Natural killer cell treated with Interleukin-12 subunit alpha and Interleukin-12 subunit beta and Interleukin-15 and Interleukin-18, amount 100 ng/mL, for 72 hours (primary cell): Measurements from ENCODE around the gene GSTA4. TPM values are rescaled to one million over a fixed set of nuclear protein-coding genes. Genes with fewer than 3 reads are reported as not detected.
"Not testable (repeated sequence)": the region's sequence is repeated elsewhere in the genome, so short reads cannot be mapped to it uniquely, and the experiment has no call there.

Source experiments
- ATAC-seq, 2 donors: fragments of 150-1000 bp; cut with Tn5 transposase in 1 of 2; sonication (Bioruptor Pico), chemical (Tn5 transposase) in 1 of 2; 2 replicates each; pipeline ENCODE4 v1.10.0; 2021
- DNase-seq: peaks from one replicate; pipeline ENCODE4 v3.0.0; 2022; ENCODE audit warnings: low spot score
- H3K27ac Mint-ChIP-seq, 2 donors: 1 replicate in 1 of 2; 2 replicates in 1 of 2; pipeline ENCODE4 v1.8.0; 2022; ENCODE audit warnings: mixed read lengths in 2 of 2, mild to moderate bottlenecking in 1 of 2, moderate library complexity in 1 of 2
- H3K27me3 Mint-ChIP-seq, 2 donors: 1 replicate in 1 of 2; 2 replicates in 1 of 2; pipeline ENCODE4 v1.8.0; 2022; ENCODE audit warnings: mixed read lengths in 2 of 2
- H3K36me3 Mint-ChIP-seq: one replicate; pipeline ENCODE4 v1.8.0; 2022; ENCODE audit warnings: mixed read lengths
- H3K4me1 Mint-ChIP-seq, 2 donors: 1 replicate in 1 of 2; 2 replicates in 1 of 2; pipeline ENCODE4 v1.8.0; 2022; ENCODE audit warnings: low read depth in 2 of 2, mixed read lengths in 2 of 2, mild to moderate bottlenecking in 1 of 2
- H3K4me3 Mint-ChIP-seq: one replicate; pipeline ENCODE4 v1.8.0; 2022; ENCODE audit warnings: mixed read lengths
- H3K9me3 Mint-ChIP-seq: 2 replicates; pipeline ENCODE4 v1.8.0; 2022; ENCODE audit warnings: mixed read lengths
- total RNA-seq, 2 donors: library from RNA; stranded (reverse); gene quantifications; one replicate each; pipeline ENCODE4 v1.2.3, GENCODE V29; 2022

Gene GSTA4
- total RNA-seq, 2 donors from 2014 or later, result 0.89 to 1.5 TPM

DNA sequence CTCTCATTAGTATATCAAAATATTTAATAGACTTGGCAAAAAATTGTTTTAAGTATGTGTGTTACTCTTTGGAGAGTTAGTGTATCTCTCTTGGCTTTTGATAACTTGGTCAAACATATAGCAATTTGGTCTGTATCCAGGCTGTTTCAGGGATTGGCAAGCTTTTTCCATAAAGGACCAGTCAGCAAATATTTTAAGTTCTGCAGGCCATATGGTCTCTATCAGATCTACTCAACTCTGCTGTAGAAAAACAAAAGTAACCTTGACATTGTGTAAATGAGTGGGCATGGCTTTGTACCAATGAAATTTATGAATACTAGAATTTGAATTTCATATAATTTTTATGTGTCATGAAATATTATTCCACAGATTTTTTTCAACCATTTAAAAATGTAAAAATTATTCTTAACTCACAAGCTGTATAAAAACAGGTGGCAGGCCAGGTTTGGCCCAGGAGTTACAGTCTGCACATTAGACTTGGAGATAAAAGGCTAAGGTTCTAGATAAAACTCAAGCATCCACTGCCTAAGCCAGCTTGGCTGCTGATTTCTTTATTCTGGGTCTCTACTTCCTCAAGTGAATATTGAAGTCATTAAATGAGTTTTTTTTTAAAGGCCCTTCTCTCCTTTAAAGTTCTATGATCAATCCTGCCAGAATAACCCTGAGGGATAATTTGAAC, 13.7 kb downstream of the GSTA4 start:
- DNase-seq (no peak), ATAC-seq (no peak)
- Mint-ChIP-seq H3K4me1 (peaks cover 30% of the 10 kb centered on the region in 2 donors), H3K36me3 (peaks cover 4% of the 10 kb centered on the region), H3K27me3 (peaks cover 6 to 9% of the 10 kb centered on the region in 2 donors), H3K4me3 (no peak overlapping the region), H3K27ac (no peak overlapping the region), H3K9me3 (no peaks in the 10 kb centered on the region)

GRCh38 chr6:52976591-52977035, 18.5 kb downstream of the GSTA4 start:
- H3K27me3 Mint-ChIP-seq, result peaks cover 4 to 7% of the 10 kb centered on the region in 2 donors
- ATAC-seq, result peak in 1 of 2 donors; percentile 17
- H3K36me3 Mint-ChIP-seq, result no peaks in the 10 kb centered on the region
- peaks cover 4 to 5% of the 10 kb centered on the region in 2 donors for H3K4me1 Mint-ChIP-seq
- H3K4me3 Mint-ChIP-seq, result no peak overlapping the region
- H3K27ac Mint-ChIP-seq, result no peak overlapping the region
- no peak for DNase-seq
- no peaks in the 10 kb centered on the region for H3K9me3 Mint-ChIP-seq

DNA sequence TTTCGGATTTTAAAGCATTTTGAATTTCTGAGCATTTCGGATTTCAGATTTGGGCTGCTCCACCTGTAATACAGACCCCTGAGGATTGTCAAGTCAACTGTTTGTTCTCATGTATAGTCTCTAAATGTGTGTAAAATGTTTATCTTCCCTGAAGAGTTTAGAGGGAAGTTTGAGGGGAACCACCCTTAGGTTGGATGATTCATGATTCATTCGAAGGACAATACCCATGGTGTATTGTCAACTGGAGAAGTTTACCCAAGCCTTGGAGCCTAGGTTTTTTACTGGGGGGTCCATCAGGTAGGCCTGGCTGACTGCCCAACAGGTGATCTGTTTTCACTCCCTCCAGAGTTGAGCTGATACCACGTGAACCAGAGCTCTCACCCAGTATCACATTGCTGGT, 18.9 kb downstream of the GSTA4 start:
- peaks cover 4 to 5% of the 10 kb centered on the region in 2 donors for H3K4me1 Mint-ChIP-seq
- H3K27ac Mint-ChIP-seq, result no peak overlapping the region
- no peak overlapping the region for H3K4me3 Mint-ChIP-seq
- H3K27me3 Mint-ChIP-seq, result peaks cover 4 to 7% of the 10 kb centered on the region in 2 donors
- ATAC-seq (peak in 1 of 2 donors; percentile 24), DNase-seq (no peak)
- no peaks in the 10 kb centered on the region for H3K9me3 Mint-ChIP-seq
- no peaks in the 10 kb centered on the region for H3K36me3 Mint-ChIP-seq

GRCh38 chr6:52975580-52975979, 19.5 kb downstream of the GSTA4 start:
- Mint-ChIP-seq H3K4me3 (no peak overlapping the region), H3K27ac (no peak overlapping the region), H3K27me3 (peaks cover 4 to 7% of the 10 kb centered on the region in 2 donors), H3K4me1 (peaks cover 4 to 5% of the 10 kb centered on the region in 2 donors), H3K9me3 (no peaks in the 10 kb centered on the region), H3K36me3 (no peaks in the 10 kb centered on the region)
- DNase-seq (no peak), ATAC-seq (no peak)

GRCh38 chr6:52972989-52973388, 22.1 kb downstream of the GSTA4 start:
- Mint-ChIP-seq H3K27ac (no peak overlapping the region), H3K4me3 (no peak overlapping the region), H3K27me3 (peaks cover 4 to 7% of the 10 kb centered on the region in 2 donors), H3K36me3 (no peaks in the 10 kb centered on the region), H3K9me3 (no peaks in the 10 kb centered on the region), H3K4me1 (peaks cover 5 to 6% of the 10 kb centered on the region in 2 donors)
- ATAC-seq (no peak), DNase-seq (no peak)

- H3K36me3 Mint-ChIP-seq, result no peaks in the 10 kb centered on the region
- H3K27ac Mint-ChIP-seq, result no peak overlapping the region
- ATAC-seq (no peak), DNase-seq (no peak)
- no peaks in the 10 kb centered on the region for H3K9me3 Mint-ChIP-seq
- H3K4me3 Mint-ChIP-seq, result no peak overlapping the region
- peaks cover 3 to 6% of the 10 kb centered on the region in 2 donors for H3K27me3 Mint-ChIP-seq
- H3K4me1 Mint-ChIP-seq, result peaks cover 0 to 2% of the 10 kb centered on the region in 2 donors
Observed at GRCh38 chr6:52969359-52969758, 25.7 kb downstream of the GSTA4 start.

DNA sequence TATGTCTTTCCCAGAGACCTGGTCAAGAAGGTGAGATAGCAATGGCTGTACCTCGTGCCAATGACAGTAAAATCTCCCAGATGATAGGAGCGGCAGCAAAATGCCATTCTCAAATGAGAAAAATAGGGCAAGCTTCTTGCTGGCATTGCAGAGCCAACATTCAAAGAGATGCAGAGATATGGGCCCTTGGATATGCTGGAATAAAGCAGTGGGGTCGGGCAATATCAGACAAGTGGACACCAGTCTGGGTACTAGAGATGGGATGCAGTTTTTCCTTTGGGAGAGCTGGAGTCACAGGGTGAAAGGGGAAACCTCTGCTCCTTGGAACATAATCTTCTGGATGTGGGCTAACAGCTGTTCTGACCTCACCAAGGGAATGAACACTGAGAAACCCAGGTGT, 29.0 kb downstream of the GSTA4 start:
- Mint-ChIP-seq H3K27ac (no peak overlapping the region), H3K4me3 (no peak overlapping the region), H3K9me3 (no peaks in the 10 kb centered on the region)

GRCh38 chr6:52965380-52965779, 29.7 kb downstream of the GSTA4 start:
- no peak overlapping the region for H3K27ac Mint-ChIP-seq
- no peak for DNase-seq
- peaks cover 0 to 2% of the 10 kb centered on the region in 2 donors for H3K4me1 Mint-ChIP-seq
- H3K4me3 Mint-ChIP-seq, result no peak overlapping the region
- H3K36me3 Mint-ChIP-seq, result no peaks in the 10 kb centered on the region
- H3K27me3 Mint-ChIP-seq, result peaks cover 2 to 6% of the 10 kb centered on the region in 2 donors
- H3K9me3 Mint-ChIP-seq, result no peaks in the 10 kb centered on the region
- ATAC-seq, result no peak

More for the DNA sequence above, 29.0 kb downstream of the GSTA4 start:
- H3K27me3 Mint-ChIP-seq, result peaks cover 2 to 6% of the 10 kb centered on the region in 2 donors
- no peaks in the 10 kb centered on the region for H3K36me3 Mint-ChIP-seq
- ATAC-seq (no peak), DNase-seq (no peak)
- H3K4me1 Mint-ChIP-seq, result peaks cover 0 to 2% of the 10 kb centered on the region in 2 donors

- H3K4me1 Mint-ChIP-seq, result peaks cover 0 to 1% of the 10 kb centered on the region in 2 donors
- no peaks in the 10 kb centered on the region for H3K9me3 Mint-ChIP-seq
- ATAC-seq (no peak), DNase-seq (no peak)
- H3K27ac Mint-ChIP-seq, result no peak overlapping the region
- H3K36me3 Mint-ChIP-seq, result no peaks in the 10 kb centered on the region
- H3K4me3 Mint-ChIP-seq, result no peak overlapping the region
- peaks cover 2 to 6% of the 10 kb centered on the region in 2 donors for H3K27me3 Mint-ChIP-seq
Observed at GRCh38 chr6:52964318-52964717, 30.8 kb downstream of the GSTA4 start.

DNA sequence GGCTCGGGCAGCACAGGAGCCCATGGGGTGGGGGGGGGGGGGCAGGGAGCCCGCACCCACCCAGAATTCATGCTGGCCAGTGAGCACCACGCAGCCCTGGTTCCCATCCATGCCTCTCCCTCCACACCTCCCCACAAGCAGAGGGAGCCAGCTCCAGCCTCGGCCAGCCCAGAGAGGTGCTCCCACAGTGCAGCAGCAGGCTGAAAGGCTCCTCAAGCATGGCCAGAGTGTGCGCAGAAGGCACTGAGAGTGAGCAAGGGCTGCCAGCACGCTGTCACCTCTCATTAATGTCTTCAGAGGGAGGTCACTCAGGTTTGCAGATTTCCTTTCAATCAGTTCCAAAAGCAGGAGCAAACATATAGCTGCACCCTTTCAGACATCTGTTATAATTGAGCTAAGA, 32.4 kb downstream of the GSTA4 start:
- no peak overlapping the region for H3K4me3 Mint-ChIP-seq
- no peaks in the 10 kb centered on the region for H3K36me3 Mint-ChIP-seq
- no peaks in the 10 kb centered on the region for H3K4me1 Mint-ChIP-seq
- no peaks in the 10 kb centered on the region for H3K9me3 Mint-ChIP-seq
- DNase-seq (no peak), ATAC-seq (no peak)
- H3K27ac Mint-ChIP-seq, result no peak overlapping the region
- H3K27me3 Mint-ChIP-seq, result peaks cover 2 to 6% of the 10 kb centered on the region in 2 donors

- not testable (repeated sequence) for H3K4me1 Mint-ChIP-seq, H3K9me3 Mint-ChIP-seq, H3K27ac Mint-ChIP-seq, ATAC-seq, DNase-seq, H3K36me3 Mint-ChIP-seq, H3K4me3 Mint-ChIP-seq
- peaks cover 5 to 10% of the 10 kb centered on the region in 2 donors for H3K27me3 Mint-ChIP-seq
Observed at GRCh38 chr6:52961022-52961421, 34.1 kb downstream of the GSTA4 start.

DNA sequence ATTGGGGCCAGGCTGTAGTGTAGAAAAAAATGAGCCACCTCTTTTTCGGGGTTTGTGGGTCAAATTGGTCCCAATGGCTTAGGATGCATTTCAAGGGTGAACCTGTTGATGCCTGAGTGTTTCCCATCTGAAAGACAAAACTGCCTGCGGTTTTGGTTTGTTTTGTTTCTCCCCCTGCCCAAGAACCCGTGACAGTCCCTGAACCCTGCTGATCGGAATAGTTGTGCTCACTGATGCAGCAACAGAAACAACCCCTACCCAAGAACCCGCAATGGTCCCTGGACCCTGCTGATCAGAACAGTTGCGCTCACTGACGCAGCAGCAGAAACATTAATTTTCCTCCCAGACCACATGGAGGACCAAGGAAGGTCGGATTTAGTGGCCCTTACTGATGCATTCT, 34.9 kb downstream of the GSTA4 start:
- DNase-seq, H3K4me1 Mint-ChIP-seq, H3K27ac Mint-ChIP-seq, H3K4me3 Mint-ChIP-seq, ATAC-seq, H3K27me3 Mint-ChIP-seq, H3K36me3 Mint-ChIP-seq, H3K9me3 Mint-ChIP-seq: not testable (repeated sequence)

GRCh38 chr6:52958546-52959255, 36.4 kb downstream of the GSTA4 start:
- Mint-ChIP-seq H3K36me3 (no peaks in the 10 kb centered on the region), H3K4me3 (no peak overlapping the region), H3K27me3 (peaks cover 4 to 8% of the 10 kb centered on the region in 2 donors), H3K4me1 (peaks cover 2 to 9% of the 10 kb centered on the region in 2 donors), H3K9me3 (no peaks in the 10 kb centered on the region), H3K27ac (no peak overlapping the region)
- DNase-seq (no peak), ATAC-seq (no peak)

DNA sequence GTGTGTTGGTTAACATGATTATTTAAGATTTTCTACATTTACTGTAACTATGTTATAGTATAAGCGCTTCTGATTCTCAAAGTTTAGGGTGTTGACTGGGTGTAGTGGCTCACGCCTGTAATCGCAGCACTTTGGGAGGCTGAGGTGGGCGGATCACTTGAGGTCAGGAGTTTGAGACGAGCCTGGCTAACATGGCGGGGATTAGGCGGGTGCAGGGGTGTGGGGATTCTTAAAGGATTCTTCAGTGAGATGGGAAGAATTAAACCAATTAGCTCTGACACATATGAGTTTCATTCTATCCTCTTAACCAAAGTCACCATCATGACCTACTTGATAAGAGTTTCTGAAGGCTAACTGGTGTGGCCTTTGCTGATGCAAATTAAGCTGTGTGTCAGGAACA, 39.2 kb downstream of the GSTA4 start:
- H3K36me3 Mint-ChIP-seq, result no peaks in the 10 kb centered on the region
- DNase-seq (no peak), ATAC-seq (no peak)
- H3K9me3 Mint-ChIP-seq, result no peaks in the 10 kb centered on the region
- peaks cover 4 to 8% of the 10 kb centered on the region in 2 donors for H3K27me3 Mint-ChIP-seq
- H3K4me1 Mint-ChIP-seq, result peaks cover 2 to 10% of the 10 kb centered on the region in 2 donors
- no peak overlapping the region for H3K4me3 Mint-ChIP-seq
- H3K27ac Mint-ChIP-seq, result no peak overlapping the region
